Measurements from ENCODE around the gene TWF1.

The TWF1 gene

DNA sequence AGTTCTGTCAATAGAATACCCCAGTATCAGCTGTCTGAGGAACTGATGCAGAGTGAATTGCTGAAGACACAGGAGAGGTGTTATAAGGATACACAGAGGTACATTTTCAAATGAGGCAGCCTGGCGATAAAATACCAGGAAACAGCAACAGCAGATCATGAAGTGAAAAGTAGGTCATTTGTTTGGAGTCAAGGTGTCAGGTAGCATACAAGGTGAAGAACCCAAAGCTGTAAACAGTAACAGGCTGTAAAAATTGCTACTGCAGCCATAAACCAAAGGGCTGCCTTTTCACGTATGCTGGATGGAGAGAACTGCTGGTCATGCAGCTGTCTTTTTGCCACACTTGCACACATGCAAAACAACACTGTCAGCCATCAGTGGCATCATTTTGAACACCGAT, 9.3 kb upstream of the TWF1 start:
- H3K9me3 ChIP-seq, result no peaks in the 10 kb centered on the region
- H3K27me3 ChIP-seq, result peaks cover 71% of the 10 kb centered on the region
- H3K4me3 ChIP-seq (ENCODE audit: low read depth in 1 of 2, low read length in 1 of 2), result no peak overlapping the region
- H3K36me3 ChIP-seq, result no peaks in the 10 kb centered on the region
- H3K4me1 ChIP-seq (ENCODE audit: control insufficient read depth in 1 of 2, insufficient read depth in 1 of 2, low read depth in 1 of 2, low read length in 1 of 2), result no peaks in the 10 kb centered on the region
- TF ChIP-seq, protein P1, sequence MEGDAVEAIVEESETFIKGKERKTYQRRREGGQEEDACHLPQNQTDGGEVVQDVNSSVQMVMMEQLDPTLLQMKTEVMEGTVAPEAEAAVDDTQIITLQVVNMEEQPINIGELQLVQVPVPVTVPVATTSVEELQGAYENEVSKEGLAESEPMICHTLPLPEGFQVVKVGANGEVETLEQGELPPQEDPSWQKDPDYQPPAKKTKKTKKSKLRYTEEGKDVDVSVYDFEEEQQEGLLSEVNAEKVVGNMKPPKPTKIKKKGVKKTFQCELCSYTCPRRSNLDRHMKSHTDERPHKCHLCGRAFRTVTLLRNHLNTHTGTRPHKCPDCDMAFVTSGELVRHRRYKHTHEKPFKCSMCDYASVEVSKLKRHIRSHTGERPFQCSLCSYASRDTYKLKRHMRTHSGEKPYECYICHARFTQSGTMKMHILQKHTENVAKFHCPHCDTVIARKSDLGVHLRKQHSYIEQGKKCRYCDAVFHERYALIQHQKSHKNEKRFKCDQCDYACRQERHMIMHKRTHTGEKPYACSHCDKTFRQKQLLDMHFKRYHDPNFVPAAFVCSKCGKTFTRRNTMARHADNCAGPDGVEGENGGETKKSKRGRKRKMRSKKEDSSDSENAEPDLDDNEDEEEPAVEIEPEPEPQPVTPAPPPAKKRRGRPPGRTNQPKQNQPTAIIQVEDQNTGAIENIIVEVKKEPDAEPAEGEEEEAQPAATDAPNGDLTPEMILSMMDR (IDR thresholded peaks at IDR 0.05), result no peak
- no peak overlapping the region for H3K27ac ChIP-seq

DNA sequence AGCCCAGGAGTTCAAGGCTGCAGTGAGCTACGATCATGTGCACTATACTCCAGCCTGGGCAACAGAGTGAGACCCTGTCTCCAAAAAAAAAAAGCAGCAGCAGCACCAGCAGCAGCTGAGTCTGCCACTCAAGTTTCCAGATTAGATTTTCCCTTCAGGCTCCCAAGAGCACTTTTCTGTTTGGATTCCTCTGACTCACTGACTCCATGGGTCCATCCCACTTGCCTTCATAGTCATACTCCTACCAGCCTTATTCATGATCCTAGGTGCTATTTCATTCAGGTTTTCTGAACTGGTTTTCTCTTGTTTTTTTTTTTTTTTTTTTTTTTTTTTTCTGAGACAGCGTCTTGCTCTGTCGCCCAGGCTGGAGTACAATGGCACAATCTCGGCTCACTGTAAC, 6.8 kb upstream of the TWF1 start:
- Histone ChIP-seq H3K36me3 (no peaks in the 10 kb centered on the region), H3K27me3 (peaks cover 67% of the 10 kb centered on the region), H3K9me3 (no peaks in the 10 kb centered on the region), H3K4me1 (ENCODE audit: control insufficient read depth in 1 of 2, insufficient read depth in 1 of 2, low read depth in 1 of 2, low read length in 1 of 2) (peaks cover 4 to 6% of the 10 kb centered on the region in 2 experiments), H3K27ac (no peak overlapping the region), H3K4me3 (ENCODE audit: low read depth in 1 of 2, low read length in 1 of 2) (no peak overlapping the region)
- TF ChIP-seq, protein P1 (IDR thresholded peaks at IDR 0.05), result no peak

DNA sequence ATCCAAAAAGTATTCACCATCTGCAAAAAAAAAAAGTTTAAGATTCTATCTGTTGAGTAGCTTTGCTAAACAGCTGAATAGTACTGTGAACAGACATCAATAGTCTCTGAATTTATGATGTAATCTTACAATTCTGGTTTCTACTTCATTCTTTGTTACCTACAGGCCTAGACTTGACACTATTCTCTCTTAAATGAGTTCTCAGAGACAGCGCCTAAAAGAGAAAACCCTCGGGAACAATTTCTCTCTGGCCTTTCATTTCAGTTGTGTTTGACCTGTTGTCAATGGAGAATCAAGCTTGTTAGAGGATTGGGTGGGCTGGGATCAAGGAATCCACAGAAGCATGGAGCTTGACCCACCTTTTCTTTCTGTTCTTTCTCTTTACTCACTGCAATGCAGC, 5.9 kb upstream of the TWF1 start:
- H3K9me3 ChIP-seq, result no peaks in the 10 kb centered on the region
- peaks cover 13 to 15% of the 10 kb centered on the region in 2 experiments for H3K4me1 ChIP-seq (ENCODE audit: control insufficient read depth in 1 of 2, insufficient read depth in 1 of 2, low read depth in 1 of 2, low read length in 1 of 2)
- H3K4me3 ChIP-seq (ENCODE audit: low read depth in 1 of 2, low read length in 1 of 2), result no peak overlapping the region
- H3K27ac ChIP-seq, result no peak overlapping the region
- H3K36me3 ChIP-seq, result no peaks in the 10 kb centered on the region
- H3K27me3 ChIP-seq, result peaks cover 60% of the 10 kb centered on the region
- TF ChIP-seq, protein P1 (IDR thresholded peaks at IDR 0.05), result no peak

DNA sequence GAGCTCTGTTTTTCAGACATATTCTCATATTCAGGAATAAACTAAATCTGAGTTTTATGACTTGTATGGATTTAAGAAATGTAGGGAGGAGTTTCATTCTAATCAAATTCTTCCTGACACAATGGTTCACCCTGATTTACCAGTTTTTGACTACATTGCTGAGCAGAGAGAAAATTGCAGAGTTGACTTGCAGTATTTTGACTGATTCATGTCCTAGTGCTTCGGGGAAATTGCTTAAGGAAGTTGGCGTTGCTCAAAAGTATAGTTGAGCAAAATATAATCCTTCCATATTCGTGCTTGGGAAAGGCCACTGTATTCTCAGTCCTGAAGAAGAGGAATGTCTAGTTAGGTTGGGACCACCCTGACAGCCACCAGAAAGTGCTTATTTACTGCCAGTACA, 1.3 kb upstream of the TWF1 start:
- TF ChIP-seq, protein P1 (IDR thresholded peaks at IDR 0.05), result no peak
- Histone ChIP-seq H3K9me3 (no peaks in the 10 kb centered on the region), H3K4me3 (ENCODE audit: low read depth in 1 of 2, low read length in 1 of 2) (peak overlapping the region in 1 of 2 experiments; percentile 33), H3K4me1 (ENCODE audit: control insufficient read depth in 1 of 2, insufficient read depth in 1 of 2, low read depth in 1 of 2, low read length in 1 of 2) (peaks cover 49% of the 10 kb centered on the region in 2 experiments), H3K36me3 (peaks cover 14% of the 10 kb centered on the region), H3K27me3 (peaks cover 26% of the 10 kb centered on the region), H3K27ac (peak overlapping the region; percentile 88)

DNA sequence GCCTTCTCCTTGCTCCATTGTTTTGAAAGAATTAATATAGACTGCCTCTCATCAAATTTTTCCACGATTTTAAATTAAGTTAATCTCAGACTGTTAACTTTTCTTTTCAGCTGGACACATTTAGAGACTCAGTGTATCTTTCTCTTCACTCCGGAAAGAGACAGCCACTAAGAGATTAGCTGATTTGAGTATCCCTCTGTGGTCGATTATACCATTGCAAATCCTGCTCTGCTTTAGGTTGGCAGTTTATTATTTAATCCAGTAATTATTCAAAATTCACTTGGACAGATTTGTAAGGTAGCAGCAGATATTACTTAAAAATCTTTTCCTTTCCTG, 588 bp upstream of the TWF1 start:
- Histone ChIP-seq H3K27ac (peak overlapping the region; percentile 88), H3K9me3 (no peaks in the 10 kb centered on the region), H3K4me1 (ENCODE audit: control insufficient read depth in 1 of 2, insufficient read depth in 1 of 2, low read depth in 1 of 2, low read length in 1 of 2) (peaks cover 49% of the 10 kb centered on the region in 2 experiments), H3K4me3 (ENCODE audit: low read depth in 1 of 2, low read length in 1 of 2) (peak overlapping the region; percentile 90 to 91), H3K27me3 (peaks cover 19% of the 10 kb centered on the region), H3K36me3 (peaks cover 20% of the 10 kb centered on the region)
- TF ChIP-seq, protein P1 (IDR thresholded peaks at IDR 0.05), result no peak

Measured in neutrophil (primary cell).